NT2/D1 (cell line): ENCODE data around the gene TERT.
"Not testable (repeated sequence)": the region's sequence is repeated elsewhere in the genome, so short reads cannot be mapped to it uniquely, and the experiment has no call there.

ENCODE experiments used
- DNase-seq: peaks from one replicate; pipeline ENCODE4 v3.0.0-alpha.2; 2011; ENCODE audit warnings: low read depth, low spot score
- H3K27me3 ChIP-seq: 2 replicates; pipeline ENCODE4 v1.6.0; 2011; ENCODE audit warnings: mild to moderate bottlenecking; ENCODE audit not compliant: insufficient read length, insufficient read depth
- H3K36me3 ChIP-seq: 2 replicates; pipeline ENCODE4 v1.6.1; 2011; ENCODE audit warnings: mild to moderate bottlenecking, low read length, mixed read lengths; ENCODE audit not compliant: insufficient read depth, insufficient read length
- H3K4me1 ChIP-seq: 2 replicates; pipeline ENCODE4 v1.5.1; 2011; ENCODE audit not compliant: insufficient read depth, insufficient read length
- H3K4me3 ChIP-seq: 2 replicates; pipeline ENCODE4 v1.5.1; 2011; ENCODE audit warnings: low read depth; ENCODE audit not compliant: insufficient read length
- H3K9ac ChIP-seq: 2 replicates; pipeline ENCODE4 v1.6.0; 2011; ENCODE audit warnings: low read depth; ENCODE audit not compliant: insufficient read length
- H3K9me3 ChIP-seq: 2 replicates; pipeline ENCODE4 v1.5.1; 2011; ENCODE audit warnings: mild to moderate bottlenecking, low read length; ENCODE audit not compliant: insufficient read depth
- SUZ12 ChIP-seq: IDR thresholded peaks from 2 replicates; pipeline ENCODE4 v1.6.1; 2011; ENCODE audit not compliant: insufficient read length, insufficient read depth; ENCODE audit errors: extremely low read depth
- YY1 ChIP-seq: IDR thresholded peaks from 2 replicates; pipeline ENCODE4 v1.6.1; 2011; ENCODE audit not compliant: insufficient read length, insufficient read depth
- ZNF274 ChIP-seq: IDR thresholded peaks from 2 replicates; pipeline ENCODE4 v1.6.1; 2011; ENCODE audit warnings: mild to moderate bottlenecking, low read depth, low read length

The TERT gene

DNA sequence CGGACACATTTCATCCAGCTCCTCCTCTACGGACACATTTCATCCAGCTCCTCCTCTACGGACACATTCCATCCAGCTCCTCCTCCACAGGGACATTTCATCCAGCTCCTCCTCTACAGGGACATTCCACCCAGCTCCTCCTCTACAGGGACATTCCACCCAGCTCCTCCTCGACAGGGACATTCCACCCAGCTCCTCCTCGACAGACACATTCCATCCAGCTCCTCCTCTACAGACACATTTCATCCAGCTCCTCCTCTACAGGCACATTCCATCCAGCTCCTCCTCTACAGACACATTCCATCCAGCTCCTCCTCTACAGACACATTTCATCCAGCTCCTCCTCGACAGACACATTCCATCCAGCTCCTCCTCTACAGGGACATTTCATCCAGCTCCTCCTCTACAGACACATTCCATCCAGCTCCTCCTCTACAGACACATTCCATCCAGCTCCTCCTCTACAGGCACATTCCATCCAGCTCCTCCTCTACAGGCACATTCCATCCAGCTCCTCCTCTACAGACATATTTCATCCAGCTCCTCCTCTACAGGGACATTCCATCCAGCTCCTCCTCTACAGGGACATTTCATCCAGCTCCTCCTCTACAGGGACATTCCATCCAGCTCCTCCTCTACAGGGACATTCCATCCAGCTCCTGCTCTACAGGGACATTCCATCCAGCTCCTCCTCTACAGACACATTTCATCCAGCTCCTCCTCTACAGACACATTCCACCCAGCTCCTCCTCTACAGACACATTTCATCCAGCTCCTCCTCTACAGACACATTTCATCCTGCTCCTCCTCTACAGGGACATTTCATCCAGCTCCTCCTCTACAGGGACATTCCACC, 32.3 kb upstream of the TERT start:
- H3K4me1 ChIP-seq, H3K4me3 ChIP-seq, DNase-seq: not testable (repeated sequence)

DNA sequence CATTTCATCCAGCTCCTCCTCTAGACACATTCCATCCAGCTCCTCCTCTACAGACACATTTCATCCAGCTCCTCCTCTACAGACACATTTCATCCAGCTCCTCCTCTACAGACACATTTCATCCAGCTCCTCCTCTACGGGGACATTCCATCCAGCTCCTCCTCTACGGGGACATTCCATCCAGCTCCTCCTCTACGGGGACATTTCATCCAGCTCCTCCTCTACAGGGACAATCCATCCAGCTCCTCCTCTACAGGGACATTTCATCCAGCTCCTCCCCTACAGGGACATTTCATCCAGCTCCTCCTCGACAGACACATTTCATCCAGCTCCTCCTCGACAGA, 31.6 kb upstream of the TERT start:
- H3K4me1 ChIP-seq, H3K27me3 ChIP-seq, DNase-seq, H3K9ac ChIP-seq, H3K4me3 ChIP-seq: not testable (repeated sequence)
- H3K36me3 ChIP-seq = peaks cover 77% of the 10 kb centered on the region
- H3K9me3 ChIP-seq = peaks cover 52% of the 10 kb centered on the region

More for the DNA sequence above, 32.3 kb upstream of the TERT start:
- H3K36me3 ChIP-seq = peaks cover 77% of the 10 kb centered on the region
- H3K9me3 ChIP-seq = peaks cover 52% of the 10 kb centered on the region
- H3K9ac ChIP-seq, H3K27me3 ChIP-seq: not testable (repeated sequence)

DNA sequence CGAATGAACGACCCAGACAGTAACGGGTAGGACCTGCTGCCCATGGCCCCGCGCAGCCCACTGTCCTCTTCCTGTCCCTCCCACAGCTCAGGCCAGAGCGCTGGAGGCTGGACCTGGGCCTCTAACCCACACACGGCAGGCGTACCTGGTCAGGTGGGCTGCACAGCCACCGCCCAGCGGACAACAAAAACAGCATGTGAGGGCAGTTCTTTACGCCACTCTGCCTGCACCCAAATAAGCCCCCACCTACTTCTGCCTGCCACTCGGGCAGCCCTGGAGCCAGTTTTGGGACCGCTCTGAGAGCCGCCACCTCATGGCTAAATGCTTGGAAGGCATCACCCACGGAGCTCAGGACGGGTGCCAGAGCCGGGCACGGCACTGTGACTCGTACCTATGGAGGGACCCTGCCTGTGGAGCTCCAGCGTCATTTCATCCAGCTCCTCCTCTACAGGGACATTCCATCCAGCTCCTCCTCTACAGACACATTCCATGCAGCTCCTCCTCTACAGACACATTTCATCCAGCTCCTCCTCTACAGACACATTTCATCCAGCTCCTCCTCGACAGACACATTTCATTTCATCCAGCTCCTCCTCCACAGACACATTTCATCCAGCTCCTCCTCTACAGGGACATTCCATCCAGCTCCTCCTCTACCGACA, 31.1 kb upstream of the TERT start:
- Histone ChIP-seq H3K9me3 (peaks cover 50% of the 10 kb centered on the region), H3K4me1 (no peaks in the 10 kb centered on the region), H3K9ac (no peak overlapping the region), H3K4me3 (no peak overlapping the region), H3K27me3 (no peaks in the 10 kb centered on the region), H3K36me3 (peaks cover 77% of the 10 kb centered on the region)
- TF ChIP-seq YY1 = no peak
- TF ChIP-seq ZNF274 = no peak
- TF ChIP-seq SUZ12 = no peak
- DNase-seq = no peak

DNA sequence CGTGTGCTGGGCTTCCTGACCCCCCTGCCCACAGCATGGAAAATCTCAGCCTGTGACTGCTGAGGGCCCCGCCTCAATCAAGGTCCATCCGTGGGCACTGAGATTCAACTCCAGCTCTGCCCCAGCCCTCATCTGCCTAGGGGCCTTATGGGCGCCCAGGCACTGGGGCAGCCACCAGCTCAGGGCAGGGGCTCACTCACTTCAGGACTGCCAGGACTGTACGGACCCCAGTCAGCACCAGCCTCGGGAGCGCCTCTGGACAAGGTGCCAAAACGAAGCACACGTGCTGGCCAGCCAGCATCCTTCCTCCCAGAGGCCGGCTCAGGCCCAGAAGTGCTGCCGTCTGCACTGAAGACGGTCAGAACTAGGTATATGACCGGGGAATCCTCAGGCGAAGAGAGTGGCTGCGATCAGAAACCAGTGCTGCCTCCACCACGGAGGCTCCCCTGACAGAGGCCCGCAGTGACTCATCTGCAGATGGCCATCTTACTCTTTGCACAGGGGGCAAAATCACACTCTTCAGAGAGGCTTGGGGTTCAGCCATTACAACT, 30.4 kb upstream of the TERT start:
- Histone ChIP-seq H3K27me3 (no peaks in the 10 kb centered on the region), H3K36me3 (peaks cover 77% of the 10 kb centered on the region), H3K9ac (no peak overlapping the region), H3K4me1 (no peaks in the 10 kb centered on the region), H3K9me3 (peaks cover 43% of the 10 kb centered on the region), H3K4me3 (no peak overlapping the region)
- TF ChIP-seq ZNF274 = no peak
- no peak for TF ChIP-seq YY1
- DNase-seq = no peak

DNA sequence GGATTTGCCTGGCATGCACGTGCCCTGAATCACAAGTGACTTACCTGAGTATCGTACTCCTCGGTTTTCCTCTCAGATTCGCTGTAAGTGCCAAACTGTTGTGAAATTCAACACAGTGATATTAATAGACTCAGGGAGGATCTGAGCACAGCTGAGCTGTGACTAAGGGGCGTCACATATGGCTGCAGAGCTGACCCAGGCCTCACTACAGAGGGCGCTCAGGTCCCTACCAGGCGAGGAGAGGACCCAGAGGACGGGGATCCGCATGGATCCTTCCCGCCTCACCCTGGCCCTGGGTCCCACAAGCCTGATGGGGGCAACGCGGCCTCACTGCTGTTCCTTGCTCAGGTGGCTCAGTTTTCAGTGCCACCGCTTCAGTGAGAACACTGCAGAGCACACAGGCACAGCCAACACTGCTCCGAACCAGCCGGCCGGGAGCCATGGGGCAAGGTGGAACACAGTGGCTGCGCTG, 29.9 kb upstream of the TERT start:
- TF ChIP-seq YY1 (no peak), SUZ12 (no peak), ZNF274 (no peak)
- Histone ChIP-seq H3K4me3 (no peak overlapping the region), H3K36me3 (peaks cover 77% of the 10 kb centered on the region), H3K27me3 (no peaks in the 10 kb centered on the region), H3K4me1 (no peaks in the 10 kb centered on the region), H3K9ac (no peak overlapping the region), H3K9me3 (peaks cover 38% of the 10 kb centered on the region)
- no peak for DNase-seq

DNA sequence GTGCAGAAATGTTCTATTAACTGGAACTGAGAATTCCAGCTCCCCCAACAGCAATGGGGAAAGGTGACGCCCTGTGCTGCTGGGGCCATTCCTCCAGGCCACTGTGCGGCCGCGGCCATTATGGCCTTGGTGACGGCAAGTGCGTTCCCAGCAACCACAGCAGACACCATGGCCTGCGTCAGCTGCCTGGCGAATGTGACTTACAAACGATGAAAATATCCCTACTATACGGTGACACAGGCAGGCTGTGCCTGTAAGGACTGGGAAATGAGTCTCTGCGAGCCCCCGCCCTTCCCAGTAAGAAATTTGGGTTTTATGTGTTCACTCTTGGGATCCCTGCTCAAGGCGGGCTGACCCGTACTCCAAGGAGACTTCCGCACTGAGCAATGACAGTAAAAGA, 29.4 kb upstream of the TERT start:
- Histone ChIP-seq H3K27me3 (no peaks in the 10 kb centered on the region), H3K9me3 (peaks cover 34% of the 10 kb centered on the region), H3K4me3 (no peak overlapping the region), H3K36me3 (peaks cover 79% of the 10 kb centered on the region), H3K9ac (no peak overlapping the region), H3K4me1 (no peaks in the 10 kb centered on the region)
- TF ChIP-seq YY1 (no peak), SUZ12 (no peak), ZNF274 (no peak)
- DNase-seq = no peak

DNA sequence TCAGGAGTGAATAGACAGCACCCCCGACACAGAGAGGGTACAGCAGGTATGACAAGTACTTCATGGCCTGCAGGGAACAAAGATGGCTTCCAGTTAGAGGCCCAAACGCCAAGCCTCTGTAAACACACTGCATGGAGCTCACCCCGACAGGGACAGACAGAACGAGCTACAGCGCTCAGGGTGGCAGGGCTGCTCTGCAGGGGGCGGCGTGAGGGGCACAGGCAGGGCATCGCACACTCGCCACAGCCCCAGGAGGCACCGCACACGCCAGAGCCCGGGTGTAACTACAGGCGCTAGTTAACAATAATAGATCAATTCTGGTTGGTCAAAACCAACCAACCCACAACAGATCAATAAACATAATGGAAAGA, 28.9 kb upstream of the TERT start:
- no peaks in the 10 kb centered on the region for H3K27me3 ChIP-seq
- peaks cover 79% of the 10 kb centered on the region for H3K36me3 ChIP-seq
- peaks cover 29% of the 10 kb centered on the region for H3K9me3 ChIP-seq
- no peak for DNase-seq
- no peaks in the 10 kb centered on the region for H3K4me1 ChIP-seq
- TF ChIP-seq YY1 = no peak
- no peak for TF ChIP-seq SUZ12
- TF ChIP-seq ZNF274 = no peak
- no peak overlapping the region for H3K4me3 ChIP-seq
- H3K9ac ChIP-seq = no peak overlapping the region
